ENCODE results near the gene CTCFL. TPM values are rescaled to one million over a fixed set of nuclear protein-coding genes. Genes with fewer than 3 reads are reported as not detected.

Gene CTCFL, protein sequence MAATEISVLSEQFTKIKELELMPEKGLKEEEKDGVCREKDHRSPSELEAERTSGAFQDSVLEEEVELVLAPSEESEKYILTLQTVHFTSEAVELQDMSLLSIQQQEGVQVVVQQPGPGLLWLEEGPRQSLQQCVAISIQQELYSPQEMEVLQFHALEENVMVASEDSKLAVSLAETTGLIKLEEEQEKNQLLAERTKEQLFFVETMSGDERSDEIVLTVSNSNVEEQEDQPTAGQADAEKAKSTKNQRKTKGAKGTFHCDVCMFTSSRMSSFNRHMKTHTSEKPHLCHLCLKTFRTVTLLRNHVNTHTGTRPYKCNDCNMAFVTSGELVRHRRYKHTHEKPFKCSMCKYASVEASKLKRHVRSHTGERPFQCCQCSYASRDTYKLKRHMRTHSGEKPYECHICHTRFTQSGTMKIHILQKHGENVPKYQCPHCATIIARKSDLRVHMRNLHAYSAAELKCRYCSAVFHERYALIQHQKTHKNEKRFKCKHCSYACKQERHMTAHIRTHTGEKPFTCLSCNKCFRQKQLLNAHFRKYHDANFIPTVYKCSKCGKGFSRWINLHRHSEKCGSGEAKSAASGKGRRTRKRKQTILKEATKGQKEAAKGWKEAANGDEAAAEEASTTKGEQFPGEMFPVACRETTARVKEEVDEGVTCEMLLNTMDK
- not detected in 2 replicates for total RNA-seq

DNA sequence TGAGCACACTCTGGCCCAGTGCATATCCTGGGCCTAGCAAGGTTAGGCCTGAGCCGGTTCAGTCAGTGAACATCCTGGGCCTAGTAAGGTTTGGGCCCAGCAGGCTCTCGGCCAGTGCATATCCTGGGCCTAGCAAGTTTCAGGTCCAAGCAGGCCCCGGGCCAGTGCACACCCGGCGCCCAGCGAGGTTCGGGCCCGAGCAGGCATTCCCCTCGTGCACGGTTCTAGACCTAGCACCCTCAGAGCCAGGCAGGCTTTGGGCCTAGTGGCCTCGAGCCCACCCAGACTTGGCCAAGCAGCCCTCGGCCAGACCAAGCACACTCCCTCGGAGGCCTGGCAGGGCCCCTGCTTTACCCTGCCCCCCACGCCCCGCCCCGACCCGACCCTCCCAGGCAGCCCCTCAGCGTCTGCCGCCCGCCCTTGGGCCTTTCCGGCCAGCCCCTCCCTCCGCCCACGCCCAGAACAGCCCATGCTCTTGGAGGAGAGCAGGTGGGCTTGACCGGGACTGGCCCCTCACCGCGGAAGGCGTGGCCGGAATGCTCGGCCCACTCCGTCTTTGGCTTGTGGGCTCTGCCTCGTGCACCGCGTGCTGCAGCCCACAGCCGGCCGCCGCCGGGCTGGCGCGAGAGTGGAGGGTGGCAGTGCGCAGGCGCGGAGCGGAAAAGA lies at the start of gene CTCFL:
Gene CTCFL, minus strand, starts transcription at position 630 of the 666 bp plus-strand sequence. CDS start 935 bp downstream, outside the sequence.
- no peak for DNase-seq (ENCODE audit: low read depth, low spot score)

DNA sequence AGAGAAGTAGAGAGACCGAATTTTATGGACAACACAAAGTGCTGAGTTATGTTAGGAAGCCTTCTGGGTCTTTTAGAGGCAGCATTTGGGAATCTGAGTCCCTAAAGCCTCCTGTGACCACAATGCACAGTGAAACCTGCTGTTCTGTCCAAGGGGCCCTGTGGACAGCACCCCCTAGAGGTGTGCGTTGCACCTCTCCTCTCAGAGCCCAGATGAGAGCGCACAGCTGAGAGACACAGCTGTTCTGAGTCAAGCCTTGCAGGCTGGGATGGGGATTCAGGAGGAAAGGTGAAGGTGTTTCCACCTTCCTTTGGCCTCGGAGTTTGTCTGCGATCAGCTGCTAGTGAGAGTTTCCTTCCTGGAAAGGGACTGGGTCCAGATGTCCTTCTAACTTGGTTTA lies 49.0 kb upstream of the CTCFL start:
- DNase-seq (ENCODE audit: low read depth, low spot score) = no peak

DNA sequence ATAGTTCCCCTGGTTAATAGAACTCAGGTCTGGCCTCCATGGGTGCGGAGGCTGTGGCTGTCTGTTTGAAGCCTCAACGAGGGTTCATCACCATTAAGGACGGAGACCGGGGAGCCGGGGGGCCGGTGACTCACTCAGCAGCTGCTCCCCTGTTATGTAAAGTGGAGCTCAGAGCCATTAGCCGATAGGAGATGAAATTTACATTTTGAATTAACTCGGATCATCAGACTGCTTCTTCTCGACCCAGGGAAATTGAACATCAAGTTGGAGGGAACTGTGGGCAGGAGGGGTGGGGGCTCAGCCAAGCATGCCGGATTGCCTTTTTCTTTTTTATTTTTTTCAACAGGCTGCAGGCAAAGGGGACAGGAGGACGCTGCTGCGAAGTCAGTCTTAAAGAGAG lies 48.3 kb upstream of the CTCFL start:
- no peak for DNase-seq (ENCODE audit: low read depth, low spot score)

DNA sequence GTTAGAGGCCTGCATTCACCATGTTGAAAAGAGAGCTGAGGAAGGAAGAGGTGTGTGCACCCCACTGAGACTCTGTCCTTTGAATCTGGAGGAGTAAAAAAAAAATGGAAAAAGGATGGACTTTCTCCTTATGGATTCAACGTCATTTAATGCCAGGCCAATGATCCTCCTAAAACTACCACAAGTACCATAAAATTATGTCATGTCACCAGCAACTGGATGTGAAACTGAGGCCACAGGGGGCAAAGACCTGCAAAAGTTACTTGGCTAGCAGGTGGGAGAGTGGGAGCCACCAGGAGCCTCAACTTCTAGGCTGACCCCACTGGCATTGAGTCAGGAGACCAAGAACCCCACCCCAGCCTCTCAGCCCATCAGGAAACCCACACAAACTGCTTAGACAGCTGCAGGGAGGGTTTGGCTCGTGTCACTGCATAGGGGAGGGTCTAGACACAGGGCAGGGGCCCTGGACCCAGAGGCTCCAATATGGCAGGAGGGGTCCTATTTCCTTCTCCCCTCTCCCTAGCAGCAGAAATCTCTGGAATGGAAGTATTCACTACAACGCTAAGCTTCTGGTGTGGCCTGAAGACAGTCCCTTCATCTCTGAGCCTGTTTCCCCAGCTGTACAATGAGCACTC lies 47.0 kb upstream of the CTCFL start:
- DNase-seq (ENCODE audit: low read depth, low spot score) = no peak

DNA sequence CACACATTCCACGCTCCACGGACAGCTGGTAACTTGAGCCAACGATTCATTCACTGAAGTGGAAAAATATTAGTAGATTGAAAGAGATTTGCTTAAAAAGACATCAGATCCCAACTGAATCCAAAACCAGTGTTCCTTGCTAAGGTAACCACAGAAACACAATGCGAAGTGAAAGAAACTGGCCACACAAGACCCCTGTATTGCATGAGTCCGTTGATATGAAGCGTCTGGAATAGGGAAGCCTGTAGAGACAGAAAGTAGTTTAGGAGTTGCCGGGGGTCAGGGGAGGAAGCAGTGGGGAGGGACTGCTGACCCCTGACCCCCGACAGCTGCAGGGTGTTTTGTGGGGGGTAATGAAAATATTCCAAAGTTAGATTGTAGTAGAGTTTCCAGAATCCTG lies 46.0 kb upstream of the CTCFL start:
- DNase-seq (ENCODE audit: low read depth, low spot score) = no peak

DNA sequence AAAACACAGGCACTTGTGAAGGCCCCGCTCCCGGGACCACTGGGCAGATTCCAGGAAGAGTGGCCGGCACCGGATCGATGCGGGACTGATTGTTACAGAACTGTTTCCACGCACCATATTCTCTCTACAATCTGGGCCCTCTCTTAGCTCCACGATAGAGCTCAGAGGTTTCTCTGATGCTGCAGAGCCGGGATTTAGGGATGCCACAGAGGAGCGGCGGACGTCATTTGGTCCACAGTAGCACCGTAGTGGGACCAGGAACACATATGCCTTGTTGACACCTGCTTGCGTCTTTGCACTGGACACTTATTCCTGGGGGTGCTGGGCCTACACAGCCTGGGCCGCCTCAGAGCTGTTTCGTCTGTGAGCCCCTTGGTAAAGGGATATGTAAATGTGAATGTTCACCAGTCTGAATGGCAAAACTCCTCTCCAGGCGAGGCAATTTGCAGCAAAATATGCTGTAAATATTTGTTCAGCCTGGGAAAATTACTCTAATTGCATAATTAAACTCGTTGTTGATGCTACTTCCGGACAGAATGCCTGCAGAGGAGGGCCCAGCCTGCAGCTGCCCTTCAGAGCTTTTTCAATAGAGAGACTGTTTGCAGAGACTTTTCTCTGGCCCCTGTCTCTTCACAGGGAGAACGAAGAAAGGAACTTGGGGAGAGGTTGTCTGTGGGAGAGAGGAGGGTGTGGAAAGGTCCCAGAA lies 45.4 kb upstream of the CTCFL start:
- DNase-seq (ENCODE audit: low read depth, low spot score) = no peak

DNA sequence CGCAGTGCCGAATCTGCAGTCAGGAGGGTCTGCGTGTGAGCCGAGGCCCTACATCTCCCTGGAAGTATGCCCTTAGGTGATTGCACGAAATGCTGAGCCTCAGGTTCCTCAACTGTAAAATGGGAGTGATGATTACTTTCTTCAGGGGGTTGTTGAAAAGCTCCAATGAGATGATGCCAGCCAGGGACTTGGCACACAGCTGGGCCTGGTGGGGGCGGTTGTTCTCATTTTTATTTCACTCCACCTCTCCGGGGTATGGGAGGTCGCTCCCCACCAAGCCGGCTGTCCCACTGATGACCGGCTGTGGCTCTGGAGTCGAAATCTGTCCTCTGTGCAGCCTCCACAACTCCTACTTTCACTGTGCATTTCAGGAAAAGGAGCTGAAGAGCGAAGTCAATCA lies 44.0 kb upstream of the CTCFL start:
- no peak for DNase-seq (ENCODE audit: low read depth, low spot score)

DNA sequence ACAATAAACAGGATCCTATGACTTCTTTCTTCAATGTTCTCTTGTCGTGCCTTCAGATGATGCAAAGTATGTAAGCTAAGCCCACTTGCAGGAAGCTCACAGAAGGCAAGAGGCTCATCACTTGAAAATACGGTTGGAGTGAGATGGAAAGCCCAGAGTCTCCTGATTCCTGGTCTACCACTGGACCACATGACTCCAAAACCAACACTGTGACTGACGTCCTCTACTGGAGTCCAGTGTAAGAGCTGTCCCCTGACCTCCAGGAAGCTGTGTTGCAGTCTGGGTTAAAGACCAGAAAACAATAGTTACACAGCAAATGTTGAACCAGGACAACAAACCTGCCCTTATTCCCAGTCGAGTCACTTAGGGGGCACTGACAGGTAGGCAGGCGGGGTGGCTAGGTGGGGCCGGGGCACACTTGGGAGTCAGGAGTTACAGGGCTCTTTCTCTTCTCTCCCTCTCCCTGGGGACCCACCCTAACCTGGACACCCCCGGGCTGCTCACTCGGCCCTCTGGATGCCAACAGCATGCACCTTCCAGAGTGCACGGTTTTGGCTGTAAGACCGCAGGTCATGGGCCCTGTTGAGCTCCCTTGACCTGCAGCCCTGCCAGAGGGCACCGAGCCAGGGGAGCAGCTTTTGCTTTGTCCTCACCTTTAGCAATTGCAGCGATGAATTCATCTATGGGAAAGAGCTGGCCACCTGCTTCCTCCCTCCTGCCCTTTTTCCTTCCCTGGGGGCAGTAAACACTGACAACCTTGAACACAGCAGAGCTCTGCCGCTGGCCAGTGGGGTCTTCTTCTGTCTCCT lies 43.4 kb upstream of the CTCFL start:
- no peak for DNase-seq (ENCODE audit: low read depth, low spot score)

DNA sequence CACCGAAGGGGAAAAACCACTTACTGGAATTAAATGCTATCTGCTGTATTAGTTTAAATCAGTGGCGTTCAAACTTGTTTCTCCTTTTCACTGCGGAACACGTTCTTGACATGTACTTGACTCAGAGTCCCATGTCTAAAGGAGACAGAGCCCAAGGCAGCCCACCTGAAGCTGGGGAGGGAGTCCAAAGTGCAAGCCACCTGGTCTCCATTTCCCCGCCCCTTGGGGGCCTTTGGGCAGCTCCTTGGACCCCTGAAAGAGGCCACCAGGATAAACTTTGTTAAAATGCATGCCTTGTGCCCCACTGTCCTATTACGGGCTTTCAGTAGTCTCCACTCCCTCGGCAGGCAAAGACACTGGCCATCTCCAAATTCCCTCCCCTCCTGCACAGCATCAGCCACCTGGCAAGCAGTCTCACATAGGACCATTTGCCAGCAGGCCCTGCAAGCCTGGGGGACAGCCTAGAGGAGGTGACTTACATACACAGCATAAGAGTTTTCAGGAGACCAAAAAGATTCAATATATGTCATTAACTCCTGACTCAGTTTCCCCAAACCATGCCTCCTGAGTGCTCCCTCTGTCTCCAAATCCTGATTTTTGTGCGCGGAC lies 42.6 kb upstream of the CTCFL start:
- DNase-seq (ENCODE audit: low read depth, low spot score) = no peak

DNA sequence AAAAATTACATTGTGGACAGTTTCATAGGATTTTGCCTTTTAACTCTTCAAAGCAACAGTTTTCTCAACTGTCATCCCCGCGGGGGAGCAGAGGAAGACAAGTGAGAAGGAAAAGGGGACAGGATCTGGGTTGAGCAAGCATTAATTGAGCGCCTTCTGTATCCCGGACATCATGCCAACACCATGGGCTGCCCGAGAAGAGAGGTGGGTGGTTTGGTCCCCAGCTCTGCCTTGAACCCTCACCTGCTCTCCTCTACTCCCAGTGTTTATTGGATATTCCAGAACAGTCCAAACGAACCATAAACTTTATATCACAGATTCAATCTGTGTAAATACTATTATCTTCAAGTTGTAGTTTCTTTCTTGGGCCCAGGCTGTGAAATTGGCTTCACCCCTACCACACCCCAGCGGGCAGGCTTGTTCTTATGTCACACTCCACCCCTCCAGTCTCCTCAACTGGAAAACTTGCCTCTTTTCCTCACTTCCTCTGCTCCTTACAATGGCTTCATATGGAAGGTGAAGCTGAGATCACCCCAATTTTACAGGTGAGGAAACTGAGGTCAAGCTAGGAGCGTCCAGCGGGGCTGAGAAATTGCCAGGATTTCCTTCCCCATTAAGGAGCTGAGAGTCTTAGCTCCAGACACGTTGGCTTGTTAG lies 42.0 kb upstream of the CTCFL start:
- no peak for DNase-seq (ENCODE audit: low read depth, low spot score)

DNA sequence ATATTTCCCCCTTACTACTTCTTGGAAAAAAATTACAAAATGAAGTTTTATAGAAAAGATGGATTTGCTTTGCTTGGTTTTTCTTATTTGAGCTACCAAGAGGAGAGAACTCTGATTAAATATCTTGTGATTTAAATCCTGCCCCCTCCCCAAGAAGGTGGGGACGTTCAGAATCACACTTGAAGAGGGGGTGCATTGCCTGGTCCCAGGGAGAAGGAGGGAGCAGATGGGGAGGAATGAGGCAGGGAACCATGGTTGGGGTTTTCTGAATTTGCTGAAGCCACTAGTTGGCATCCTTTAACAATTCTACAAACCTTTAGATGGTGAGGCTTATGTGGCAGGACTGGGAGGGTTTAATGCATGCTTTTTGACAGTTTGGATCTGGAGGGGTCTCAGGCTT lies 41.5 kb upstream of the CTCFL start:
- no peak for DNase-seq (ENCODE audit: low read depth, low spot score)

DNA sequence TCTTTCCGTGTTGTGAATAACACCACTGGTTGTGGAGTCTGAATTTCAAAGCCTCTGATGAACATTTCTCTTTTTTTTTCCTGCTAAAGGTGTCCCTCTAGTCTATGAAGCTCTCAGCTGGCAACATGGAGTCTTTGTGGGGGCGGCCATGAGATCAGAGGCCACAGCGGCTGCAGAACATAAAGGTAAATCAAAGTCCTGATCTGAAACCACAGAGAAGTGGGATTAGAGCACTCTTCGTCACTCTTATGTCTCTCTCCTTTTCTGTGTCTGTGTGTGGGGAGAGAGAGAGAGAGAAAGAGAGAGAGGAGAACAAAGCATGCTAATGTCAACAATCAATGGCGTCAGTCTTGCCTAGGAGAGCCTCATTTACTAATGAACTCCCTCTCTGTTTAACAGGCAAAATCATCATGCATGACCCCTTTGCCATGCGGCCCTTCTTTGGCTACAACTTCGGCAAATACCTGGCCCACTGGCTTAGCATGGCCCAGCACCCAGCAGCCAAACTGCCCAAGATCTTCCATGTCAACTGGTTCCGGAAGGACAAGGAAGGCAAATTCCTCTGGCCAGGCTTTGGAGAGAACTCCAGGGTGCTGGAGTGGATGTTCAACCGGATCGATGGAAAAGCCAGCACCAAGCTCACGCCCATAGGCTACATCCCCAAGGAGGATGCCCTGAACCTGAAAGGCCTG lies 40.2 kb upstream of the CTCFL start:
- no peak for DNase-seq (ENCODE audit: low read depth, low spot score)

DNA sequence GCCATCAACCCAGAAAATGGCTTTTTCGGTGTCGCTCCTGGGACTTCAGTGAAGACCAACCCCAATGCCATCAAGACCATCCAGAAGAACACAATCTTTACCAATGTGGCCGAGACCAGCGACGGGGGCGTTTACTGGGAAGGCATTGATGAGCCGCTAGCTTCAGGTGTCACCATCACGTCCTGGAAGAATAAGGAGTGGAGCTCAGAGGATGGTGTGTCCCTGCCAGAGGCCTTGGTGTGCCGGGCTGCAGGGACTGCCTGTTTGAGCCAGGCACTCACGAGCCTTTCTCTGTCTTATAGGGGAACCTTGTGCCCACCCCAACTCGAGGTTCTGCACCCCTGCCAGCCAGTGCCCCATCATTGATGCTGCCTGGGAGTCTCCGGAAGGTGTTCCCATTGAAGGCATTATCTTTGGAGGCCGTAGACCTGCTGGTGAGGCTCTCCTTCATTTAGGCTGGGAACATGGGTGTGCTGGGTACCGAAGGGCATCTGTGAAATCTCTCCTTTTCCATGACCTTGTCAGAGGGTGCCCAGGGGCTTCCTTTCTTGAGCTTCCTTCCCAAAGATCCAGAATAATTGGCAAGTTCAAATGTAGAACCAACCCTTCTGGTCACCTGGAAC lies 39.4 kb upstream of the CTCFL start:
- DNase-seq (ENCODE audit: low read depth, low spot score) = no peak

DNA sequence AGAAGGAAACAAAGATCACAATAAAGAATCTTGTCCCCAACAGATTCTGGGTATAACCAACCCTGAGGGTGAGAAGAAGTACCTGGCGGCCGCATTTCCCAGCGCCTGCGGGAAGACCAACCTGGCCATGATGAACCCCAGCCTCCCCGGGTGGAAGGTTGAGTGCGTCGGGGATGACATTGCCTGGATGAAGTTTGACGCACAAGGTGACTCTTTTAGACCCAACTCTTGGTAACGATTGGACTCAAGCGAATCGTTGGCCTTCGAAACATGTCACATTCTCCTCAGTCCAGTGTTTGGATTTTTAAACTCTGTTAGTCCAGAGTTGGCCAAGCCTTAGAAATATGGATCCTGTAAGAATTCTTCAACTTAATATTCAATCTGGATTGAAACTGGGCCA lies 38.6 kb upstream of the CTCFL start:
- no peak for DNase-seq (ENCODE audit: low read depth, low spot score)

DNA sequence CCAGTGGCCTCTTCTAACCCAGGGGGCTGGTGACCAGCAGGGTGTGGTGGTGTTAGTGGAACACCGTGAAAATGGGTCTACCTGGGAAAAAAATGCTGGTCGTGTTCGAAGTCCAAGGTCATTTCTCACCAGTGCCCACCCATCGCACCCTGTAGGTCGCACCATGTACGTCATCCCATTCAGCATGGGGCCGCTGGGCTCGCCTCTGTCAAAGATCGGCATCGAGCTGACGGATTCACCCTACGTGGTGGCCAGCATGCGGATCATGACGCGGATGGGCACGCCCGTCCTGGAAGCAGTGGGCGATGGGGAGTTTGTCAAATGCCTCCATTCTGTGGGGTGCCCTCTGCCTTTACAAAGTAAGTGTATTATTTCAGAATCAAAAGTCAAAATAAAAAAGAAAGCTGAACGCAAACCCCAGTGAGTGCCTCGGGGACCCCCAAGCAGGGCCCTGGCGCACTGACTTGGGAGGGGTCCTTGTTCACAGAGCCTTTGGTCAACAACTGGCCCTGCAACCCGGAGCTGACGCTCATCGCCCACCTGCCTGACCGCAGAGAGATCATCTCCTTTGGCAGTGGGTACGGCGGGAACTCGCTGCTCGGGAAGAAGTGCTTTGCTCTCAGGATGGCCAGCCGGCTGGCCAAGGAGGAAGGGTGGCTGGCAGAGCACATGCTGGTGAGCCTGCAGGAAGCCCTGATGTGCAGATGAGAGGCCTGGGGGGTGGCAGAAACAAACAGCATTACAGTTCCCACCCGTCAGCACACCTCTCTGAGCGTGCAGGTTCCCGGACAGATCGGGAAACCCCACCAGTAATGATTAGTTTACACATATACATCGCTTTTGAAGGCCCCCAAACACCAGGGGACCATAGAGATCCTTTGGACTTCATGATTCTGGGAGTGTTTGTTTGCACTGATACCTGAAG lies 37.9 kb upstream of the CTCFL start:
- DNase-seq (ENCODE audit: low read depth, low spot score) = no peak

DNA sequence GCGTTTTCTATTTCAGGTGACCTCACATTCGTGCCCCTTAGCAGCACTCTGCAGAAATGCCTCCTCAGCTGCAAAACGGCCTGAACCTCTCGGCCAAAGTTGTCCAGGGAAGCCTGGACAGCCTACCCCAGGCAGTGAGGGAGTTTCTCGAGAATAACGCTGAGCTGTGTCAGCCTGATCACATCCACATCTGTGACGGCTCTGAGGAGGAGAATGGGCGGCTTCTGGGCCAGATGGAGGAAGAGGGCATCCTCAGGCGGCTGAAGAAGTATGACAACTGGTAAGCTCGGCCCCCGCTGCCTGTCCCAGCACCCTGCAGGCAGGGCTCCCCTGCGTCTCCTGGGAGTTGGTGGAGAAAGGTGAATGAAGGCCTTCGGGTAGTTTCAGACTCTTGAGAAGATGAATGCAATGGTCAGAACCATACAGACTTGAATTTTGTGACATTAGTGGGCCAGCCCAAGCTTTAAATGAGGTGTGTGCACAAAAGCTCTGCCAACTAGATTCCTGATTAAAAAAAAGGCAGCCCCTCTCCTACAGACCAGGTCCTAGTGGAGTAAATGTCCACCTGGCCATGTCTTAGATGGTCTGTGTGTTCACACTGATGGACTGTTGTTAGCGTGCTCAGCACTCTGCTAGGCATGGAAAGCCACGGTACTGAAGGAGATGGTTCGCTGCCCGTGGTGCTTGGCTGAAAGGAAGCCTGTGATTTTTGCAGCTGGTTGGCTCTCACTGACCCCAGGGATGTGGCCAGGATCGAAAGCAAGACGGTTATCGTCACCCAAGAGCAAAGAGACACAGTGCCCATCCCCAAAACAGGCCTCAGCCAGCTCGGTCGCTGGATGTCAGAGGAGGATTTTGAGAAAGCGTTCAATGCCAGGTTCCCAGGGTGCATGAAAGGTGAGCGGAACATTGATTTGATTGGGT lies 36.7 kb upstream of the CTCFL start:
- DNase-seq (ENCODE audit: low read depth, low spot score) = no peak
